Stimulated activated CD8-positive, alpha-beta memory T cell treated with anti-CD3 and anti-CD28 coated beads, Interleukin-4, amount 100 ng/mL, for 48 hours (primary cell): ENCODE measurements around the gene PTPRN2.
"Not testable (repeated sequence)": the region's sequence is repeated elsewhere in the genome, so short reads cannot be mapped to it uniquely, and the experiment has no call there.

Experiments
- DNase-seq: peaks from one replicate; pipeline ENCODE4 v3.0.0-alpha.2; 2020

Gene PTPRN2

DNA sequence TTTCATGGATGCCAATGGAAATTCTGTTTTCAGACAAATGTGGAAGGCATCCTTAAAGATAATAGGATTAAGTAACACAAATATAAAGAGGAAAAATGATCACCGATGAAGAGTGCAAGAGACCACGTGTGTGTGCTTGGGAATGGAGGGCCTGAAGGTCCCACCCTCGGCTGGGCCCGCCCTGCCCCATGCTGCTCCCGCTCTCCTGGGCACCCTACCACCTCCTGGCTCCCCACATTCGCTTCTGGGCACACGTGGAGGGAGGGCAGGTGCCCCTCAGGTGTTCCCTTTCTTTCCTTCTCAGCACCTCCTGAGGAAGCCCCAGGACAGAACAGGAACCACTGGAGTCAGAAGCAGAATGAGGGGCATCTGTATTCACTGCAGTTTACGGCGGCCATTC, 883.3 kb downstream of the PTPRN2 start:
- no peak for DNase-seq

DNA sequence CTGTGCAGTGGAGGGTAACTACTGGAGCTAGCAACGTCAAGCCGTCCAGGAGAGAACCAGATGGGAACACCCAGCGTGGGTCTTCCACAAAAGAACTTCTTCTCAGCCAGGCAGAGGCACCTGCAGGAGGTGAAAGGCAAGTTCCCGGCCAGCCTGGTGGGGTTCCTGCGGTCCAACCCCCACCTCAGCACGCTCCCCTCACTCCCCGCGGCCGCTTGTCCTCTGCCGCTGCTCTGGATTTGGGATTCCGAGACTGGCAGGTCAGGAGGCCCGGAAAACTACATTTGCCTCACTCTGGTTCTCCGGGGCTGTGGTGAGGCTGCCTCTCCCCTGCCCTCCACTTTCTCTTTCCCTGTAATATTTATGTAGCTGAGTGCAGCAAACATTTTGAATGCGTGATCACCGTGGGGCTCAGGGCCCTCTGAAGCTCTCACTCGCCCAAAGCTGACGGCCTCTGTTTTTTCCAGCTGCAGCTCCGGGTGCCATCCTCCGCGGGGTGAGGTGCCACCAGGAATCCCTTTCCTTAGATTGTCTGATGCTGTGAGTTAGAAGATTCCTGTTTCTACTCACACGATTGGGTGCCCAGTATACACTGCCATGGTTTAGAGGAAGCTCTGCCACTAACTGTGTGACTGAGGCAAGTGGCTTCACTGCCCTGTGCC, 884.0 kb downstream of the PTPRN2 start:
- DNase-seq: peak; percentile 18

DNA sequence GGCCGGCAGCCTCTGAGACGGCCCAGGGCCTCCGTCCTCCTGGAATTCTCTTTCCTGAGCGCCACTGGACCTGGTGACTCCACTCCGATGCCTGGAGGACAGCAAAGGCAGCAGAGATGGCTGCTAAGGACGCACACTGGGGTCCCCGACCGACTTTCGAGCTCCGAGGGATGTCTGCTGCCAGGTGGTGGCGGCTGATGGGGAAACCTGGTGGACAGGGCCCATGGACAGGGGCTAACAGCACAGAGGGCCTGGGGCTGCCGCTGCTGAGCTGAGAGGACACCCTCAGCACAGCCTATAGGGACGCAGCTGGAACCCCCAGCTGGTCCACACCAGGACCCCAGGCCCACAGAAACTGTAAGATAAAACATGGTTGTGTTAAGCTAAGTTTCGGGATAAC, 884.5 kb downstream of the PTPRN2 start:
- peak; percentile 7 for DNase-seq

DNA sequence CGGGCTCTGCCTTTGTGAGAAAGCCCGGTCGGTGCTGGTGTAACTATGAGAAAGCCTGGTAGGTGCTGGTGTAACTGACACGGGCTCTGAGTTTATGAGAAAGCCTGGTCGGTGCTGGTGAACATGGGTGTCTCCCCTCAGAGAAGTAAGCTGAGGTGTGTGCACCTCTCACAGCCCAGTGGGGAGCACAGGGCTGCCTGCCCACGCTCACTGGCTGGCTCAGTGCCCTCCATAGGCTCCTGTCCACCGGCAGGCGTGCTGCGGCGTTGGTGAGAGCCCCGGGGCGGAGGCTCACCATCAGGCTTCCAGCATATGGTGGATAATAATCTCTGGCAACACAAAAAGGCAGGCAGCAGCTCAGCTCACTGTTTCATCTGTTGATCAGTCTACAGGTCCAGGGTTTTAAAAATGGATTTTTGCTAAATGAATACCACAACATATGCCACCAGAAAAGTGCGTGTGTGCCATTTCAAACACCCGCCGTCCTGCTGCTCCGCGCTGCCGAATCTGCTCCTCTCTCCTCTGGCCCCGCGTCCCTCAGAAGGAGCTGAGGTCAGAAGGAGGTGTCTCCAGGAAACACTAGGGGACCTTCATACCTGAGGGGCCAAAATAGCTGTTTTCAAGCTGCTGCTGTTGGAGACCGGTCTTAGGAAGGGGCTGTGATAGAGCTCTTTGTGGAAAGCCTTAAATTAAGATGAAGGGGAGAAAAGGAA, 885.2 kb downstream of the PTPRN2 start:
- peak; percentile 5 for DNase-seq

DNA sequence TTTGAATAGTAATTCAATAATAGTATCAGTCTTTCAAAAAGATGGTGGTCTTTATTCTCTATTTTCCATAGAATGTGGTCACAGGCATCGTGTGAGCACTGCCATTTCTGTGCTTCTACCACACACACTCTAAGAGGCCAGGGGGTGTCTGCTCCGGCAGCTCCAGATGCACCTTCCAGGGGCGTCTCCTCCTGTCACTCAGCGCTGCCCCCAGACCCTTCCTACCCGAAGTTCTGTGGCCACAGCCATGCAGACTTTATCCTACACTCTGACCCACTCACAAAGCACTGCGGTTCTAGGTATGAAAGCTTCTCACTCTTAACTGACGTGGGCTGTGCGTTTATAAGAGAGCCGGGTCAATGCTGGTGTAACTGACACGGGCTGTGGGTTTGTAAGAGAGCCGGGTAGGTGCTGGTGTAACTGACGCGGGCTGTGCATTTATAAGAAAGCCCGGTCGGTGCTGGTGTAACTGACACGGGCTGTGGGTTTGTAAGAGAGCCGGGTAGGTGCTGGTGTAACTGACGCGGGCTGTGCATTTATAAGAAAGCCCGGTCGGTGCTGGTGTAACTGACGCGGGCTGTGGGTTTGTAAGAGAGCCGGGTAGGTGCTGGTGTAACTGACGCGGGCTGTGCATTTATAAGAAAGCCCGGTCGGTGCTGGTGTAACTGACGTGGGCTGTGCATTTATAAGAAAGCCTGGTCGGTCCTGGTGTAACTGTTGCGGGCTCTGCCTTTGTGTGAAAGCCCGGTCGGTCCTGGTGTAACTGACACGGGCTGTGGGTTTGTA, 886.0 kb downstream of the PTPRN2 start:
- DNase-seq: peak; percentile 8

DNA sequence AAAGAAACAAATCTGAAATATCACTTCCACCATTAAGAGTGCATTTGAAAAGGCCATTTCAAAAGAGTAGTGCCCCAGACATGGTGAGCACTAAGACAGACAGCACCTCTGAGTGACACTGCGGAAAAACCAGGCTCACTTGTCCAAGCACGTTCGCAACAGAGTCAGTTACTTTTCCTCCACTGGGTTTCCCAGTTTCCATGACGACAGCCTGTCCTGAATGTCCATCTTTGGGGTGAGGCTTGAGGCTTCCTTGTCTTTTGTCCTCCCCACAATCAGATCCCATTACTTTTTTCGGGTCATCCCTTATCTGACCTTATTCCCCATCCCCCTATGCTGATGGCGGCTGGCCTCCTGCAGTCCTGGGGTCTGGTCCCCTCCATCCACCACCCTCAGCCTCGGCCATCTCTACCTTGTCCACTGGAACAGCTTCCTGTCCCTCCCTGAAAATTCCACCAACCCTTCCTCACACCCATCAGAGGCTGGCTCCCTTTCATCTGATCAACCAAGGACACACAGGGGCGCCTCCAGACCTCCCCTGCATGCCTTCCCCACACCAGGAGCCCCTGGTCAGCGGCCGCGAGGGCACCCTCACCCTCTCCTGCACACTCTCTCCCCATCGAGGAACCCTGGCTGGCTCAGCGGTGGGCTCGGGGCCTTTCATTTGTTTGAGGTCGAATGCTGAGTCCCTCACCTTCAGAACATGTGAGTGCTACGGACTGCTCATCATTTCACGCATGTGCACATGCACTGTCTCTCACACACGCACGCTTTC, 887.2 kb downstream of the PTPRN2 start:
- DNase-seq: peak; percentile 13

DNA sequence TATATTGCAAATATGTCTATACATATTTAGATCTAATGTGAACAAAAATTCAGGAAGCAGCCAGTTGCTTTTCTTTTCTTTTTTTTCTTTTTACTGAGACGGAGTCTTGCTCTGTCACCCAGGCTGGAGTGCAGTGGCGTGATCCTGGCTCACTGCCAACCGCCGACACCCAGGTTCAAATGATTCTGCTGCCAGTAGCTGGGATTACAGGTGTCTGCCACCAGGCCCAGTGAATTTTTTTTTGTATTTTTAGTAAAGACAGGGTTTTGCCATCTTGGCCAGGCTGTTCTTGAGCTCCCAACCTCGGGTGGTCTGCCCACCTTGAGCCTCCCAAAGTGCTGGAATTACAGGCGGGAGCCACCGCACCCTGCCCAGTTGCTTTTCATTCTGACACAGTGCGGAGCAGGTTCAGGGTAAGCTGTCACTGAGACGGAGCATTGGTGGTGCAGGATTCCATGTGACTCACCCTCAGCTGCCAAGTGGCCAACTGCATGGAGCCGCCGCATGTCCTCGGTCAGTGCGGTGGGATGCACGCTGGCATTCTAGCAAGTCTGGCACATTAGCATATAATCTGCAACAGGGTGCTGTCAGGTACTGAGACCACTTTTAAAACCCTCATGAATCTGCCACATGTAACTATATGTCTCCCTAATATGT, 888.1 kb downstream of the PTPRN2 start:
- DNase-seq: peak; percentile 10

DNA sequence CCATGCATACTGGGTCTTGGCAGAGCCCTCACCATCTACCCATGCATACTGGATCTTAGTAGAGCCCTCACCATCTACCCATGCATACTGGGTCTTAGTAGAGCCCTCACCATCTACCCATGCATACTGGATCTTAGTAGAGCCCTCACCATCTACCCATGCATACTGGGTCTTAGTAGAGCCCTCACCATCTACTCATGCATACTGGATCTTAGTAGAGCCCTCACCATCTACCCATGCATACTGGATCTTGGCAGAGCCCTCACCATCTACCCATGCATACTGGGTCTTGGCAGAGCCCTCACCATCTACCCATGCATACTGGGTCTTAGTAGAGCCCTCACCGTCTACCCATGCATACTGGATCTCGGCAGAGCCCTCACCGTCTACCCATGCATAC, 890.3 kb downstream of the PTPRN2 start:
- not testable (repeated sequence) for DNase-seq

DNA sequence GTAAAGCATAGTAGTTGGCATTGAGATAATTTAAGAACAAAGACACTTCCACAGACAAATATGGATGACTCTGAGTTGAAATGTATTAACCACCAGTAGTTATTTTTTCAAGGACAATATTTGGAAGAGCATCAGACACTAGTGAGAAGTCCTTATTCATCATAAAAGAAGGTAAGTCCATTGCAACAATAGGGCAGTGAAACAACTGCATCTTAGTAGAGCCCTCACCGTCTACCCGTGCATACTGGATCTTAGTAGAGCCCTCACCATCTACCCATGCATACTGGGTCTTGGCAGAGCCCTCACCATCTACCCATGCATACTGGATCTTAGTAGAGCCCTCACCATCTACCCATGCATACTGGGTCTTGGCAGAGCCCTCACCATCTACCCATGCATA, 892.0 kb downstream of the PTPRN2 start:
- DNase-seq: not testable (repeated sequence)

DNA sequence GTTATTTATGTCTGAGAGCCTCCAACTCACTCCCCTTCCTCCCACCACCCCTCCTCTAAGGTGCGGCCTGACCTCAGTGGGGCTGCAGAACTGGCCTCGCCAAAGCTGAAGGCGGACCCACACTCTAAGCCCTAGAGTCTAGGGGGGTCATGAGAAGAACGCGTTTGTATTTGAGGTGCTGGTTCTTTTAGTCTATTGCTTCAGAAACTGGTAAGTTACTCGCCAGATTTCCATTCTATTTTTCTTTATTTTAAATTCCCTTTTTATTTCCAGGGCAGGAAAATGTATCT, 893.3 kb downstream of the PTPRN2 start:
- no peak for DNase-seq

DNA sequence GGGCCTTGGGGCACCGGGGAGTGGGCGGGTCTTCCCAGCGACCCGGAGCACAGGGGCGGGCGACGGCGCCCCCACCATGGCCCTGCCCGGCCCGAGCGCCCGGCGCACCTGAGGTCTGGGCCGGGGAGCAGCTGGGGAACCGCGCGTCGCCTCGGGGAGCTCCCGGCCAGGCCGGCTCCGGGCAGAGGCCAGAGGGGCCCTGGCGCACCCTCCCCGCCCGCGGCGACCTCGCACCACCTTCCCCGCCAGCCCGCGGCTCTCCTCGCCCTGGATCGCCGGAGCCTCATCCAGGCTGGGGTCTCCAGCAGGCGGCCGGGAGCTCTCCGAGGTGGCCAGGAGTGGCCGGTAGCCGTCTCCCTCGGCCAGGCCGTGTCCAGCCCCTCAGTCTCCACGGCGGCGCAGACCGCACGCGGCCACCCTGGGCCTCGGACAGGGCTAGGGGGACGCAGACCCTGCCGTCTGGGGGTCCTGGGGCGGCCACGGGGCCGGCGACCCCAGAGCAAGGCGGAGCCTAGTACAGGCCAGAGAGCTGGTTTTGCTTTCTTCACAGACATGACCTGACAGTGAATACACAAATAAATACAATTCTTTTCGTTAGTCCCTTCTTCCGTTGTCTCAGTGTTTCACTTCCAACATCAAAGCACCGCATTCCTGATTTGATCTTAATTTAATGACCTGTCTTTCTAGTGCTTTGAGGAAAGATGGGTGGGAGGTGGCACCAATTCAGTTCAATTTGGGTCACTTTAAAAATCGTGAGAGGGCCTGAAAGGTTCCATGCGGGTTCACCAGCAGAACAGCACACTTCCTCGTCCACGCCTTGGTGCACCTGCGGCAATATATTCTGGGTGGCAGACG, 893.9 kb downstream of the PTPRN2 start:
- DNase-seq: peak; percentile 13

DNA sequence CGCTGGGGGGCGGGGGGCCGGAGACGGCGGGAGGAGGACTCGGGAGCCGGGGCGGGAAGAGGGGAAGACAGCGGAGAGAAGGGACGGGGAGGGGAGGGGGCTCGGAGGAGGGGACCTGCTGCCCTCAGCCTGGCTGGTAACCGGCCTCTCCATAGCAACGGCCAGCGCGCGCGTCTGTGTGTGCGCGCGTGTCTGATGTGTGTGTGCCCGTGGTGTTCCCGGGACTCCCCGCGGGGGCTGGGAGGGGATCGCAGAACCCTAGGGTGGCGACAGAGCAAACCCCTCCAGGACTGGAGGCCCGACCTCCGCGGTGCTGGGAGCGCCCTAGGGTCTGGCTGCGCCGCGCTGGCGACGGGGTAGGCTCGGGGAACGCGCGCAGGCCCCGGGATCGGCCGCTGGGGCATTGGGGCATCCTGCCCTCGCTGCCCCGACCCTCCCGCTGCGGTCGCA, 894.5 kb downstream of the PTPRN2 start:
- DNase-seq: peak; percentile 22

DNA sequence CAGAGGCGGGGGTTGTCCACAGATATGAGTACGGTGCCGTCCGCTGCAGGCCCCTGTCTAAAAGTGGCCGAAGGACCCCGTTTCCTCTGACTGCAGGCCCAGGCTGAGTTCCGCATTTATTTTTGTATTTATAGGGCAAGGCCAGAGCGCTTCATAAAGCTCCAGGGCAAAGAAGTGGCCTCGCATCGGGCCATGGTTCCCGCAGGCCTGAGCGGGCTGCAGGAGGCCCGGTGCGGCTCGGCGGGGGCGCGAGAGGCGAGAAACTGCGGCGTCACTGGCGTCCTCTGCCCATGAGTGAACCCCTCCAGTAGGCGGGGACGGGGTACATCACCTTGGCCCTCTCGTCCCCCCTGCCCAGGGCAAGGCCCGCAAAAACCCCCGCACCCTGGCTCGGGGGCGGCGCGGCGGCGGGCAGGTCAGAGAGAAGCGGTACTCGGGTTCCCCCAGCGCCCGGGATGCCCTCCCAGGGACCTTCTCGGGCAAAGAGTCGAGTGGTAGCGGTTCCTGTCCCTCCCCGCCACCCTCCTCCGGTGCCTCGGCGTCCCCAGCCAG, 895.1 kb downstream of the PTPRN2 start:
- DNase-seq: peak; percentile 23

DNA sequence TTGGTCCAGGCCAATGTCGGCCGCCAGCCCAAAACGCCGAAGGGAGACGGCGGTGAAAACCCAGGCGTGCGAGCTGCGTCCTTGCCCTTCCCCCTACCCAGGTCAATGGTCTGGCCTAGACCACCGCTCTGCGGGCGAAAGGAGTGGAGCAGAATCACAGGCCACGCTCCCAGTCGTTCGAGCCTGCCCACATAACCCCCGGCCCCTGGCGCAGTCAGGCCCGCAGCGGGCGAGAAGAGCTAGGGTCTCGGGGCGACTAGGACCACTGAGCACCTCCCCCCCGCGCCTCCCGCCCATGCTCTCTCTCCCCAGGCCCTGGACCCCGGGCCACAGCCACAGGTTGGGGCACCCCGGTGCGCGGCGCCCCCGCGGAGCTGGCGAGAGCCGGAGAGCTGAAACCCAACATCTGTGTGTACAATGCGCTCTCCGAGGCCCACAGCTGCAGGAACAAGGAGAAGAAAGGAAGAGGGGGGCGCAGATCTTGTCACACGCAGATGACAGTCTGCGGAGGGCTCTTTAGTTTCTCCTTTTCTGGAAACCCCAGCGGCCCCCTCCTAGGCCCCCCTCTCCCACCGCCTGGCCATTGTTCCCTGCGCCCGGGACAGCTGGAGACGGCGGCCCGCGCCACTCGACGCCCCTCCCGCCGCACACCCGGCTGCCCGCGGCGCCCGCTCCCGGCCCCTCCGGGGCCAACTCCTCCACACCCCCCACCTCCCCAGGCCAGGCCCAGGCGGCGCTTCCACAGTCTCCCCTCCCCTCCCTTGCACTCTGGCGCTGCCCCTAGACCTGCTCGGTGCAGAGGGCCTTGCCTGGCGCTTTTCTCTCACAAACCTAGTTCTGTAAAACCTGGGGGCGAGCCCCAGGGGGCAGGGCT, 895.8 kb downstream of the PTPRN2 start:
- DNase-seq: peak; percentile 24

DNA sequence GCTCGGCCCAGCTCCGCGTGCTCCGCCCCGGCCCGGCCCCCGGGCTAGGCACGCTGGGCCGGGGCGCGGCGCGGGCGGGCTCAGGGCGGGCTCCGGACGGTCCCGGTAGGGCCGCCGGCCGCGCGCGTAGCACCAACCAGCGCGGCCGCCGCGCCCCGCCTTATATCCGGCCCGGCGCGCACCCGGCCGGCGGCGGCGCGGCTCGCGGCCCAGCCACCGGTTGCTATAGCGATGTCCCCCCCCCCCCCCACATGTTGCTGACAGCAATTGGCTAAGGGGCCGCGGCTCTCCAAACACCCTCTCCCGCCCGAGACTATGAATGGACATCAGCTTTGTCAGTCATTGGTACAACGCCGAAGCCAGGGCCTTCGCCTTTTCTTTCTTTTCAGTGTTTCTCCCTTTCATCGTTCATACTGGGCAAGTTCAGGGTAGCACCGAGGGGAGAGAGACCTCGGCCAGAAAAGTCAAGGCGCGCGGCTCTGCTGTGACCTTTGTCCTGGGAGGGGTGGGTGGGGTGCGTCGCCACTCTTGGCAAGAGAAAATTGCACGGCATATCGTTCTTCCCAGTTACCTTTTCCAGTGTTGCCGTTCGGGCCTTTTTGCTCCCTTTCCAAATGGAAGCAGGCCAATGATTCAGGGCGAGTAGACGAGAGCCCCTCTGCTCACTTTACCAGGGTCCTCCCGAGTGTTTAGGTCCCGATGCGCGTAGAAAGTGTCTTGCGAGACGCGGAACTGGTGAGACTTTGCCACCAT, 896.6 kb downstream of the PTPRN2 start:
- DNase-seq: no peak

DNA sequence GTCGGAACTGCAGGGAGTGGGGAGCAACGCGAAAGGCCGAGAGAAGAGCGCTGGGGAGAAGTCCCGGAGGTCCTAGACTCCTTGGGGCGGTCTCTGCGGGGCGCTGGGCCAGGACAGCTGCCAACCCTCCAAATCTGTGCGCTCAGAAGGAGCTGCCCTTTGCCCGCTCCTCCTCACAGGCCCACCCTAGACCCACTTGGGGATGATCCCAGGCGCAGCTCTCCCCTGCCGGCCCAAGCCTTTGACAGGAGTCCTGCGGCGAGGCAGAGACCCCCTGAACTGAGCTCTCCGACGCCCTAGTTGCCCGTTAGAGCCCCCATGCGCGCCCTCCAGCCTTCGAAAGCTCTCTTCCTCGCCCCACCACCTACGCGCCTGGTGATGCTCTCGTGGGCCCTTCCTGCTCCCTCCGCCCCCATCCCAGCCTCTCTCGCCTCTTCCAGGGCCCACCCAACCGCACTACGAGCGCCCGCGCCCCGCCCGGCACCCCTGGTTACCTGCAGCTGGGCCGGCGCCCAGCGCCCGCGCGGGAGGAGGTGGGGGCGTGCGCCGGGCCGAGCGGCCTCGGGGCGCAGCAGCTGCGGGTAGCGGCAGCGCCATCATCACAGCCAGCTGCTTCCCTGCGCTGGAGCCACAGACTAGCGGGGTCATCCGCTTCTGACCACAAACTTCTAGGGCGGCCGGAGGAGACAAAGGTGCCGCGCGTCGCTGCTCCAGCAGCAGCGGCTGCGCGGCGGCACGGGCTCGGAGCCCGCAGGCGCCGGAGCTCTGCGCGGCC, 897.4 kb downstream of the PTPRN2 start:
- peak; percentile 24 for DNase-seq

DNA sequence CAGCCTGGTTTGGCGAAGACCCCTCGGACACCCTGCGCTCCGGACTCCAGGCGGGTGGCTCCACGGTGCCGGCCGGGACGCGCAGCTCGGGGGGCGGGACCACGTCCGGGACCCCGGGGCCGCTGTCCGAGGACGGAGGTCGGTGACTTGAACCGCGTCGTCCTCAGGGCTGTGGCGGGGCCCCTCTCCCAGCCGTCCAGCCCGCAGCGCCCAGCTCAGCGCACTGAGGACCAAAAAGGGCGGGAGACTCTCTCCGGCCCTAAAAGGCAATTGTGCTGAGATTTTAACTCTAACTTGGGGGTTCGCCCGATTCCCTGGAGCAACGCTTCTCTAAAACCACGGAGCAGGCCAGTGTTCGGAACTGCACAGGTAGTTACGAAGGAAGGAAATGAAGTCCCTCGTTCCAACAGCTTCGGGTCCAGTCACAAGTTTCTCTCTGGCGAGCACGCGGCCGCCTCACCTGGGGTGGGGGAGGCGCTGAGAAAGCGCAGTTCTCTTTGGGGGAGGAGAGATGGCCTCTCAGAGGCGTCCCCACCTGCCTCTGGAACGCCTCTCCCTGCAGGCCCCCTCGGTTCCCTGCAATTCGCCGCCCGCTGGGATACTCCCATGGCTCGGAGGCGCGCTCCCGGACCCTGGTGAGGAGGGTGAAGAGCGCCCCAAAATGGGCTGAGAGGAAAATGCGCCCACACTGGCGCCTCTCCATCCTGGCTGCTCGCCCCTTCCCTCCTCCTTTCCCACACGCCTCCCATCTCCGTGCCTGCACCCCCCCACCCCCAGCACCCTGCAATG, 898.2 kb downstream of the PTPRN2 start:
- peak; percentile 22 for DNase-seq
